WTC11 (cell line): ENCODE results near the gene RAPGEF6.
"Not testable (repeated sequence)": the region's sequence is repeated elsewhere in the genome, so short reads cannot be mapped to it uniquely, and the experiment has no call there.

Source experiments
- KAT7 ChIP-seq: sonication (generic); formaldehyde crosslinking; IDR thresholded peaks from 2 replicates; pipeline ENCODE4 v1.8.1; 2023; ENCODE audit warnings: missing genetic modification reagents, mild to moderate bottlenecking, borderline replicate concordance
- NFYB ChIP-seq: sonication (generic); formaldehyde crosslinking; conservative IDR thresholded peaks from 2 replicates; pipeline ENCODE4 v1.8.0; 2022; ENCODE audit warnings: low read depth, missing genetic modification reagents
- SP1 ChIP-seq: sonication (generic); formaldehyde crosslinking; conservative IDR thresholded peaks from 2 replicates; pipeline ENCODE4 v1.8.1; 2022; ENCODE audit warnings: missing genetic modification reagents

DNA sequence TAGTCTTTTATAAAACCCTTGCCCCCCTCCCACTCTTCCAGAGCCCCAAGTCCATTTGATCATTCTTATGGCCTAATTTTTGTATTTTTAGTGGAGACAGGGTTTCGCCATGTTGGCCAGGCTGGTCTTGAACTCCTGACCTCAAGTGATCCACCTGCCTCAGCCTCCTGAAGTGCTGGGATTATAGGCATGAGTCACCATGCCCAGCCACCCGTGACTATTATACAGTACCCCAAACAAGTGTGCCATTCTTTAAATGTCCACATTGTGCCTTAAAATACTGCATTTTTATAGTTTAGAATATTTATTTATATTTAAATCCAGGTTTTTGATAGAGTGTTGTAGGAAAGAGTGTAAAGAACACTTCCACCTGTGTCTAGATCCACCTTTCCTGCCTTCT is 254.8 kb downstream of the RAPGEF6 start:
- TF ChIP-seq NFYB; SP1 (CRISPR knock-in tag); KAT7 (CRISPR knock-in tag): not testable (repeated sequence)
